GM19193 (cell line): Measurements from ENCODE around the gene HLA-A.

Source experiments
- POLR2A ChIP-seq: IDR thresholded peaks from 4 replicates; pipeline ENCODE4 v1.6.1; 2011; ENCODE audit not compliant: insufficient read depth, insufficient read length; ENCODE audit errors: extremely low read depth

Gene HLA-A

DNA sequence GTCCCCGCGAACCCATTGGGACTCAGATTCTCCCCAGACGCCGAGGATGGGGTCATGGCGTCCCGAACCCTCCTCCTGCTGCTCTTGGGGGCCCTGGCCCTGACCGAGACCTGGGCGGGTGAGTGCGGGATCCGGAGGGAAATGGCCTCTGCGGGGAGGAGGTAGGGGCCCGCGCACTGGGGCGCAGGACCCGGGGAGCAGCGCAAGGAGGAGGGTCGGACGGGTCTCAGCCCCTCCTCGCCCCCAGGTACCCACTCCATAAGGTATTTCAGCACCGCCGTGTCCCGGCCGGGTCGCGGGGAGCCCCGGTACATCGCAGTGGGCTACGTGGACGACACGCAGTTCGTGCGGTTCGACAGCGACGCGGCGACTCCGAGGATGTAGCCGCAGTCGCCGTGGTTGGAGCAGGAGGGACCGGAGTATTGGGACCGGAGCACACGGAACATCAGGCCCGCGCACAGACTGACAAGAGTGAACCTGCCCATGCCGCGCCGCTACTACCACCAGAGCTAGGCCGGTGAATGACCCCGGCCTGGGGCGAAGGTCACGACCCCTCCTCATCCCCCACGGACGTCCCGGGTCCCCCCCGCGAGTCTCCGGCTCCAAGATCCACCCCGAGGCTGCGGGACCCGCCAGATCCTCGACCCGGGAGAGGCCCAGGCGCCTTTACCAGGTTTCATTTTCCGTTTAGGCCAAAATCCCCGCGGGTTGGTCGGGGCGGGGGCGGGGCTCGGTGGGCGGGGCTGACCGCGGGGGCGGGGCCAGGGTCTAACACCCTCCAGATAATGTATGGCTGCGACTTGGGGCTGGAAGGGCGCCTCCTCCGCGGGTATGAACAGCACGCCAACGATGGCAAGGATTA is 15.7 kb upstream of the HLA-A start:
- peak; percentile 70 for TF ChIP-seq POLR2A

DNA sequence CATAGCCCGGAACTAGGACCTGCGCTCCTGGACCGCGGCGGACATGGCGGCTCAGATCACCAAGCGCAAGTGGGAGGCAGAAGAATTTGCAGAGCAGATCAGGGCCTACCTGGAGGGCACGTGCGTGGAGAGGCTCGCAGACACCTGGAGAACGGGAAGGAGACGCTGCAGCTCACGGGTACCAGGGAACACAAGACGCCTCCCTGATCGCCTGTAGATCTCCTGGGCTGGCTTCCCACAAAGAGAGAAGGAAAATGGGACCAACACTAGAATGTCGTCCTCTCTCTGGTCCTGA is 15.1 kb upstream of the HLA-A start:
- TF ChIP-seq POLR2A, result peak; percentile 64

DNA sequence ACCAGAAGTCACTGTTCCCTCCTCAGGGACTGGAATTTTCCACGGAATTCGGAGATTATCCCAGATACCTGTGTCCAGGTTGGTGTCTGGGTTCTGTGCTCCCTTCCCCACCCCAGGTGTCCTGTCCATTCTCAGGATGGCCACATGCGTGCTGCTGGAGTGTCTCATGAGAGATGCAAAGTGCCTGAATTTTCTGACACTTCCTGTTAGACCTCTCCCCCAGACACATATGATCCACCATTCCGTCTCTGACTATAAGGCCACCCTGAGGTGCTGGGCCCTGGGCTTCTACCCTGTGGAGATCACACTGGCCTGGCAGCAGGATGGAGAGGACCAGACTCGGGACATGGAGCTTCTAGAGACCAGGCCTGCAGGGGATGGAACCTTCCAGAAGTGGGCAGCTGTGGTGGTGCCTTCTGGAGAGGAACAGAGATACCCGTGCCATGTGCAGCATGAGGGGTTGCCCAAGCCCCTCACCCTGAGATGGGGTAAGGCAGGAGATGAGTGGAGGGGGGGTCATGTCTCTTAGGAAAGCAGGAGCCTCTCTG is 14.4 kb upstream of the HLA-A start:
- TF ChIP-seq POLR2A, result no peak

DNA sequence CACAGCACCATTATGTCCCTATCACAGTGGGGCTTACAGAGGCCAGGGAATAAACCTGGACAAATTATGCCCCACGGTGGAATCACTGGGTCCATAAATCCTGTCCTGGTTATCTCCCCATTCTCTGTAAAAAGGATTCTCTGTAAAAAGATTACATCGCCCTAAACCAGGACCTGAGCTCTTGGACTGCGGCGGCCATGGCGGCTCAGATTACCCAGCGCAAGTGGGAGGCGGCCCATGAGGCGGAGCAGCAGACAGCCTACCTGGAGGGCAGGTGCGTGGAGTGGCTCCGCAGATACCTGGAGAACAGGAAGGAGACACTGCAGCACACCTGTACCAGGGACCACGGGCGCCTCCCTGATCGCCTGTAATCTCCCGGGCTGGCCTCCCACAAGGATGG is 8.4 kb upstream of the HLA-A start:
- no peak for TF ChIP-seq POLR2A

DNA sequence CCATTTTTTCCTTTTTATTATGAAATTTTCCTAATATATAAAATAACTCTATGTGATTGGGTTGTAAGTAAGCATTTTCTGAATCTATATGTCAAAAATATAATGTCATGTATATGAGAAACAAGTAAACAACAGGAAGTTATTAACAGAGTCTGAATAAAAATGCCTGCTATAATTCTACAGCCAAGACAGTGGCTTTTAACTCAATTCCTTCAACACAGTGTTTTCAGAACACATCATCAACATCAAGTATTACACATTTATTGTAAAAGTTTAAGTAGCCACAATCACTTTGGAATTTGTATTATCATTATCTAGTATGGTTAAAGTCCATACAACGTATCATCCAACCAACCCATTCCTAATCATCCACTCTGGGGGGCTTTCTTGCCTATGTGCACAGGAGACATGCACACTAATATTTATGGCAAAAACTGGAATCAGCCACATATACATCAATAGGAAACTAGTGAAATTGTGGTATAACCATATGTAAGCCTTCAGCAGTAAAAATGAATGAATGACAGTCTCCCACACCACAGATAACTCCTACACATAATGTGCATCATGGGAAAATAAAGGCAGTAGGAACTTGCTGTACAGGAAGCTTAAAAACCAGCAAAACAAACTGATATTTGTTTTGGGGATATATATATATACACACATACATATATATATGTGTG is 6.9 kb upstream of the HLA-A start:
- TF ChIP-seq POLR2A, result no peak

DNA sequence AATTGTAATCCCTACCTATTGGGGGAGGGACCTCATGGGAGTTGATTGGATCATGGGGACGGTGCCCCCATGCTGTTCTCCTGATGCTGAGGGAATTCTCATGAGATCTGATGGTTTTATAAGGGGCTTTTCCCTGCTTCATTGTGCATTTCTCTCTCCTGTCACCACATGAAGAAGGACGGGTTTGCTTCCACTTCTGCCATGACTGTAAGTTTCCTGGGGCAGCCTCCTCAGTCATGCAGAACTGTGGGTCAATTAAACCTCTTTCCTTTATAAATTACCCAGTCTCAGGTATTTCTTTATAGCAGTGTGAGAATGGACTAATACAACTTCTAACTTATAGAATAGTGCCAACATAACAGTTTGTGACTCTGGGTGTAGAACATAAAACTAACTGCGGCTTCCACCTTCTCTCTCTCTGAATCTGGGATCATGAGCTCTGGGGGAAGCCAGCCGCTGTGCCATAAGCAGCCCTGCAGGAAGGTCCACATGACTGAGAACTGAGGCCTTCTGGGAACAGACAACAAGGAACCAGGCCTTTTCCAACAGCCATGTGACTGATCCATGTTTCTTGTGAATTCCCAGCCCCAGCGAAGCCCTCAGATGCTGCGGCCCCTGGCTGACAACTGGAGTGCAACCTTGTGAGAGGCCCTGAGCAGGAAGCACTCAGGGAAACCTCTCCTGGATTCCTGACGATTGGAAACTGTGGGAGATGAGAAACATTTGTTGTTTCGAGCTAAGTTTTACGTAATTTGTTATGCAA is 3.4 kb upstream of the HLA-A start:
- TF ChIP-seq POLR2A, result no peak

DNA sequence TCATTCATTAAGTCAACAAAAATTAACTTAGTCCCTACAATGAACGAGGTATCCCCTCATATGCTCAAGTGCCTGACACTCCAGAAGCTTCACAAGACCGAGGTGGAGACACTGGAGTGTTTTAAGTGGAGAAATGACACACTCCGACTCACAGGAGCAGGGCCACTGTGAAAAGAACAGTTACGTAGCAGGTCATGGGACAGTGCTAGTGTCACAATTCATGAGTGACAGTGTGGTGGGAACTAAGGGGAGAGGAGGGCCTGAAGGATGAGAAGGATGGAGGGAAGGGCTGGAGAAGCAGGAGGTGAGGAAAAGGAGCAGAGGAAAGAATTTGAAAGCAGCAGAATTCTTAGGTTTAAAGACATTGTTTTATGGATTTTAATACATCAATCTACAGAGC is 1.3 kb upstream of the HLA-A start:
- no peak for TF ChIP-seq POLR2A

DNA sequence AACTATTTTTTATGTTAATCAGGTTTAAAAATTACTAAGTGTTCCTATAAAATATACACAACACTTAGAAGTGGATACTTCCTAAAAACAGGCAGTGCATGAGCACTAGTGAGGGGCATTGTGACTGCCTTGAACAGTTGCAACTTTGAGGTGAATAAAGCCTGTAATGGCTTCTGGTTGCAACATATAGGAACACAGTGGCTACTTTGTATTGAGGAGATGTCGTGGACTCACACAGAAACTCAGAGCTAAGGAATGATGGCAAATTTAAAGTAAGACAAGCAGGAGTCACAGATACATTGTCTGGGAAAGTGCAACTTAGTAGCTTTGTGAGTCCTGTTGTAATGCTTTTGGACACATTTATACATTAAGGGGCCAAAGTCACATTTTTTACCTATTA is 861 bp upstream of the HLA-A start:
- no peak for TF ChIP-seq POLR2A

DNA sequence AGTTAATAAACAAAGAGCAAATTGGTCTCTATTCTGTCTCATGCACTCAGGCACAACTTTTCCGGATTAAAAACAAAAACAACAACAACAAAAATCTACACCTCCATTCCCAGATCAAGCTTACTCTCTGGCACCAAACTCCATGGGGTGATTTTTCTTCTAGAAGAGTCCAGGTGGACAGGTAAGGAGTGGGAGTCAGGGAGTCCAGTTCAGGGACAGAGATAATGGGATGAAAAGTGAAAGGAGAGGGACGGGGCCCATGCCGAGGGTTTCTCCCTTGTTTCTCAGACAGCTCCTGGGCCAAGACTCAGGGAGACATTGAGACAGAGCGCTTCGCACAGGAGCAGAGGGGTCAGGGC is 437 bp upstream of the HLA-A start:
- no peak for TF ChIP-seq POLR2A

DNA sequence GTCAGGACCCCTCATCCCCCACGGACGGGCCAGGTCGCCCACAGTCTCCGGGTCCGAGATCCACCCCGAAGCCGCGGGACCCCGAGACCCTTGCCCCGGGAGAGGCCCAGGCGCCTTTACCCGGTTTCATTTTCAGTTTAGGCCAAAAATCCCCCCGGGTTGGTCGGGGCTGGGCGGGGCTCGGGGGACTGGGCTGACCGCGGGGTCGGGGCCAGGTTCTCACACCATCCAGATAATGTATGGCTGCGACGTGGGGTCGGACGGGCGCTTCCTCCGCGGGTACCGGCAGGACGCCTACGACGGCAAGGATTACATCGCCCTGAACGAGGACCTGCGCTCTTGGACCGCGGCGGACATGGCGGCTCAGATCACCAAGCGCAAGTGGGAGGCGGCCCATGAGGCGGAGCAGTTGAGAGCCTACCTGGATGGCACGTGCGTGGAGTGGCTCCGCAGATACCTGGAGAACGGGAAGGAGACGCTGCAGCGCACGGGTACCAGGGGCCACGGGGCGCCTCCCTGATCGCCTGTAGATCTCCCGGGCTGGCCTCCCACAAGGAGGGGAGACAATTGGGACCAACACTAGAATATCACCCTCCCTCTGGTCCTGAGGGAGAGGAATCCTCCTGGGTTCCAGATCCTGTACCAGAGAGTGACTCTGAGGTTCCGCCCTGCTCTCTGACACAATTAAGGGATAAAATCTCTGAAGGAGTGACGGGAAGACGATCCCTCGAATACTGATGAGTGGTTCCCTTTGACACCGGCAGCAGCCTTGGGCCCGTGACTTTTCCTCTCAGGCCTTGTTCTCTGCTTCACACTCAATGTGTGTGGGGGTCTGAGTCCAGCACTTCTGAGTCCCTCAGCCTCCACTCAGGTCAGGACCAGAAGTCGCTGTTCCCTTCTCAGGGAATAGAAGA is 978 bp downstream of the HLA-A start:
- no peak for TF ChIP-seq POLR2A

DNA sequence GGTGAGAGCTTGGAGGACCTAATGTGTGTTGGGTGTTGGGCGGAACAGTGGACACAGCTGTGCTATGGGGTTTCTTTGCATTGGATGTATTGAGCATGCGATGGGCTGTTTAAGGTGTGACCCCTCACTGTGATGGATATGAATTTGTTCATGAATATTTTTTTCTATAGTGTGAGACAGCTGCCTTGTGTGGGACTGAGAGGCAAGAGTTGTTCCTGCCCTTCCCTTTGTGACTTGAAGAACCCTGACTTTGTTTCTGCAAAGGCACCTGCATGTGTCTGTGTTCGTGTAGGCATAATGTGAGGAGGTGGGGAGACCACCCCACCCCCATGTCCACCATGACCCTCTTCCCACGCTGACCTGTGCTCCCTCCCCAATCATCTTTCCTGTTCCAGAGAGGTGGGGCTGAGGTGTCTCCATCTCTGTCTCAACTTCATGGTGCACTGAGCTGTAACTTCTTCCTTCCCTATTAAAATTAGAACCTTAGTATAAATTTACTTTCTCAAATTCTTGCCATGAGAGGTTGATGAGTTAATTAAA is 3.0 kb downstream of the HLA-A start:
- no peak for TF ChIP-seq POLR2A

DNA sequence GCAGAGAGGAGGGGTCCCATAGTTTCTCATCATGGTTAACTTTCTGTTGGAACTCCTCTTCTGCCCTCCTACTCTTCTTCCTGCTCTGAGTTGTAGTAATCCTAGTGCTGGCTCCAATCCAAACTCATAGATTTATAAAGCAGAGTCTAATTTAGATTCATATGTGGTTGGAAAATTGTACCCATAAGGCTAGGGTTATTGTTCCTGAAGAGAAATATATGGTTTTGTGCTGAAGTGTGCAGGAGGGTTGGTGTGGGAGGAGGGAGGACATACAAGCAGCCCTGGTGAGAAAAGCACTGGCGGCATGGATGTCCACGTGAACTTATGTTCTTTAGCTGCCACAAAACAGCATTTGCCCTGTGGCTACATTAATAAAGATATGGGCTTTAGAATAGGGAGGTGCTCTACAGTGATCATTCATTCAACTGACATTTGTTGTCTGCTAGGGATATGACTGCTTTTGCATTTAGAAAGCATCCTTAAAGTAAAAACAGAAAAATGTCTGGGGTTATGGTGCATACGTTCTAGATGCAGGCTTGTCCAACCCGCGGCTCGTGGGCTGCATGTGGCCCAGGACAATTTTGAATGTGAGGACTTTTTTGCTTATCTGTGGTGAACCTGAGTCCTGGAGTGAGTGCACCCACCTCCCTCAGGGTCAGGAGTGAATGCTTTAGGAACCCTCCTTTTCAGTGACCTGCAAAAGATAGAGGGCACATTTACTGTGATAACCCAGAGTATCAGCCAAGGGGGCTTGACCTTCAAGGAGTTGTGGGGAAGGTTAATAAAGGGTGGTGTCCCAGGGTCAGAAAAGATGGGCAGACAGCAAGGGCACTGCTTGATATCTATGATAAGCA is 4.1 kb downstream of the HLA-A start:
- peak; percentile 5 for TF ChIP-seq POLR2A
